Measurements from ENCODE around the gene C9orf153.

DNA sequence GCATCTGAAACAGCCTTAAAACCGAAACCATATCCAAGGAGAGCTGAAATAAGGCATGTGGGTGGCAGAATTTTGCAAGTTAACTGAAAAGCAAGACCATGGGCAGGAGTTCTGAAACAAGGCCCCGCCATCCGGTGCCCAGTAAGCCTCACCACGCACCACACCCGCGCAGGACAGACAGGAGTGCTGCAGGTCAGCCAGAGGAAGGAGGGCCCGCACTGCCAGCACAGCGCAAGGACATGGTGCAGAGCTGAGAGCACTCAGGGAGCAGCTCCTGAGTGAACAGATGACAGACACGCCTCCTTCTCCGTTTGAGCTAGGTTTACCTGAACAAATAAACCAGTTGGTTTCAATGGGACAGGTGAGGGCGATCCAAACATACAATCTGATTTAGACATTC lies 39.4 kb upstream of the C9orf153 start:
- TF ChIP-seq POLR2A (IDR thresholded peaks at IDR 0.05) (no peak), CTCF (IDR thresholded peaks at IDR 0.05) (no peak)

All from testis (tissue), 2 donors.